ENCODE measurements around the gene INO80D.
"Not testable (repeated sequence)": the region's sequence is repeated elsewhere in the genome, so short reads cannot be mapped to it uniquely, and the experiment has no call there.

INO80D gene

GRCh38 chr2:206083602-206084438 is 2.2 kb downstream of the INO80D start:
- DNase-seq (ENCODE audit: low read depth in 2 of 2, low spot score in 1 of 2) = no peak

GRCh38 chr2:206082298-206082843 is 3.6 kb downstream of the INO80D start:
- no peak for DNase-seq (ENCODE audit: low read depth in 2 of 2, low spot score in 1 of 2)

- DNase-seq (ENCODE audit: low read depth in 2 of 2, low spot score in 1 of 2) = no peak
Observed at GRCh38 chr2:206080927-206081326, 5.0 kb downstream of the INO80D start.

- DNase-seq (ENCODE audit: low read depth in 2 of 2, low spot score in 1 of 2) = no peak
Observed at GRCh38 chr2:206079699-206080465, 6.1 kb downstream of the INO80D start.

GRCh38 chr2:206077879-206078278 is 8.1 kb downstream of the INO80D start:
- DNase-seq (ENCODE audit: low read depth in 2 of 2, low spot score in 1 of 2) = not testable (repeated sequence)

- DNase-seq (ENCODE audit: low read depth in 2 of 2, low spot score in 1 of 2) = no peak
Observed at GRCh38 chr2:206075113-206075512, 10.9 kb downstream of the INO80D start.

- DNase-seq (ENCODE audit: low read depth in 2 of 2, low spot score in 1 of 2) = no peak
Observed at GRCh38 chr2:206071807-206072206, 14.2 kb downstream of the INO80D start.

- DNase-seq (ENCODE audit: low read depth in 2 of 2, low spot score in 1 of 2) = no peak
Observed at GRCh38 chr2:206069417-206069816, 16.6 kb downstream of the INO80D start.

GRCh38 chr2:206068207-206068606 is 17.8 kb downstream of the INO80D start:
- DNase-seq (ENCODE audit: low read depth in 2 of 2, low spot score in 1 of 2) = no peak

GRCh38 chr2:206064077-206064476 is 21.9 kb downstream of the INO80D start:
- no peak for DNase-seq (ENCODE audit: low read depth in 2 of 2, low spot score in 1 of 2)

GRCh38 chr2:206063635-206064034 is 22.3 kb downstream of the INO80D start:
- DNase-seq (ENCODE audit: low read depth in 2 of 2, low spot score in 1 of 2) = no peak

- no peak for DNase-seq (ENCODE audit: low read depth in 2 of 2, low spot score in 1 of 2)
Observed at GRCh38 chr2:206062724-206063123, 23.2 kb downstream of the INO80D start.

GRCh38 chr2:206056286-206056685 is 29.7 kb downstream of the INO80D start:
- no peak for DNase-seq (ENCODE audit: low read depth in 2 of 2, low spot score in 1 of 2)

GRCh38 chr2:206054952-206055351 is 31.0 kb downstream of the INO80D start:
- DNase-seq (ENCODE audit: low read depth in 2 of 2, low spot score in 1 of 2) = no peak

- DNase-seq (ENCODE audit: low read depth in 2 of 2, low spot score in 1 of 2) = no peak
Observed at GRCh38 chr2:206051912-206052311, 34.1 kb downstream of the INO80D start.

- no peak for DNase-seq (ENCODE audit: low read depth in 2 of 2, low spot score in 1 of 2)
Observed at GRCh38 chr2:206049392-206049791, 36.6 kb downstream of the INO80D start.

- DNase-seq (ENCODE audit: low read depth in 2 of 2, low spot score in 1 of 2) = no peak
Observed at GRCh38 chr2:206045251-206045650, 40.7 kb downstream of the INO80D start.

GRCh38 chr2:206040525-206040924 is 45.4 kb downstream of the INO80D start:
- DNase-seq (ENCODE audit: low read depth in 2 of 2, low spot score in 1 of 2) = no peak

- DNase-seq (ENCODE audit: low read depth in 2 of 2, low spot score in 1 of 2) = not testable (repeated sequence)
Observed at GRCh38 chr2:206035393-206035792, 50.6 kb downstream of the INO80D start.

- not testable (repeated sequence) for DNase-seq (ENCODE audit: low read depth in 2 of 2, low spot score in 1 of 2)
Observed at GRCh38 chr2:206033452-206033851, 52.5 kb downstream of the INO80D start.

GRCh38 chr2:206031950-206032567 is 53.9 kb downstream of the INO80D start:
- DNase-seq (ENCODE audit: low read depth in 2 of 2, low spot score in 1 of 2) = no peak

All from stimulated activated CD8-positive, alpha-beta memory T cell treated with anti-CD3 and anti-CD28 coated beads, Interleukin-4, amount 100 ng/mL, for 4 hours (primary cell).